Transverse colon (tissue), 4 donors: ENCODE data around the gene PPP1R1A. TPM values are rescaled to one million over a fixed set of nuclear protein-coding genes. Genes with fewer than 3 reads are reported as not detected.

ENCODE experiments used
- DNase-seq: peaks from one replicate; pipeline ENCODE4 v3.0.0-alpha.2; 2019
- H3K27ac ChIP-seq, 4 donors: fragments of 200-600 bp; sonication (generic); 2 replicates each; pipeline ENCODE4 v1.5.1; 2016 to 2018; ENCODE audit warnings: inconsistent platforms in 4 of 4
- H3K27me3 ChIP-seq: fragments of 200-600 bp; sonication (generic); 2 replicates; pipeline ENCODE4 v1.5.1; 2017; ENCODE audit warnings: inconsistent platforms
- H3K36me3 ChIP-seq, 4 donors: fragments of 200-600 bp; sonication (generic); 2 replicates each; pipeline ENCODE4 v1.5.1; 2017 to 2019; ENCODE audit warnings: inconsistent platforms in 4 of 4
- H3K4me1 ChIP-seq, 4 donors: fragments of 200-600 bp; sonication (generic); 2 replicates each; pipeline ENCODE4 v1.5.1; 2017 to 2020; ENCODE audit warnings: inconsistent platforms in 4 of 4
- H3K4me3 ChIP-seq, 4 donors: fragments of 200-600 bp; sonication (generic); 1 replicate in 1 of 4; 2 replicates in 3 of 4; pipeline versions ENCODE4 v1.5.1 to v1.6.1; 2017 to 2019; ENCODE audit warnings: inconsistent platforms in 4 of 4
- H3K9me3 ChIP-seq, 2 donors: fragments of 200-600 bp; sonication (generic); 2 replicates each; pipeline ENCODE4 v1.5.1; 2017 to 2019; ENCODE audit warnings: inconsistent platforms in 2 of 2
- EP300 ChIP-seq: sonication (generic); formaldehyde crosslinking; IDR thresholded peaks from one replicate; pipeline ENCODE4 v1.6.1; 2017; ENCODE audit warnings: antibody characterized with exemption, low read depth
- POLR2A ChIP-seq: fragments of 450-650 bp; IDR thresholded peaks from one replicate; pipeline ENCODE4 v1.6.1; 2016; ENCODE audit warnings: antibody characterized with exemption, mild to moderate bottlenecking, moderate library complexity
- POLR2AphosphoS5 ChIP-seq, 3 donors: sonication (generic); formaldehyde crosslinking; IDR thresholded peaks; one replicate each; pipeline ENCODE4 v1.6.1; 2016; ENCODE audit warnings: antibody characterized with exemption in 3 of 3
- WGBS, 2 donors: methylation state at CpG; one replicate each; pipeline ENCODE4 v1.1.5; 2018; ENCODE audit warnings: low coverage in 1 of 2; 5-methylcytosine and 5-hydroxymethylcytosine counted together
- in situ Hi-C, 4 donors: fragments of 200-750 bp; cut with MboI; loops; one replicate each; pipeline versions ENCODE4 v1.15.0 to v1.15.1; 2017; ENCODE audit warnings: low sequenced_read_pairs in 3 of 4, low pct_ligation_motif_present in 1 of 4, low pct_unique_long_range_greater_than_20kb in 1 of 4
- intact Hi-C: fragments of 100-400 bp; cut with DNase I; formaldehyde crosslinking; loops from one replicate; pipeline ENCODE4 v1.15.1; 2023; ENCODE audit warnings: low total_unique reads
- total RNA-seq, 4 donors: library from RNA; depleted of rRNA; stranded (reverse); fragments of >200 nt; gene quantifications; one replicate each; pipeline ENCODE4 v1.1.0, GENCODE V29; 2016
- TF ChIP-seq, protein P1 (sequence below), 5 experiments: fragments of 200-600 bp in 3 of 5; fragments of 450-650 bp in 2 of 5; sonication (generic) in 3 of 5; IDR thresholded peaks; 1 replicate in 2 of 5; 2 replicates in 3 of 5; pipeline ENCODE4 v1.5.1; 2016 to 2017; ENCODE audit warnings: antibody characterized with exemption in 5 of 5, inconsistent platforms in 3 of 5, mild to moderate bottlenecking in 2 of 5, moderate library complexity in 1 of 5

PPP1R1A gene
- total RNA-seq, 4 donors from 2014 or later: 3.3 to 67.0 (median 4.0) TPM

DNA sequence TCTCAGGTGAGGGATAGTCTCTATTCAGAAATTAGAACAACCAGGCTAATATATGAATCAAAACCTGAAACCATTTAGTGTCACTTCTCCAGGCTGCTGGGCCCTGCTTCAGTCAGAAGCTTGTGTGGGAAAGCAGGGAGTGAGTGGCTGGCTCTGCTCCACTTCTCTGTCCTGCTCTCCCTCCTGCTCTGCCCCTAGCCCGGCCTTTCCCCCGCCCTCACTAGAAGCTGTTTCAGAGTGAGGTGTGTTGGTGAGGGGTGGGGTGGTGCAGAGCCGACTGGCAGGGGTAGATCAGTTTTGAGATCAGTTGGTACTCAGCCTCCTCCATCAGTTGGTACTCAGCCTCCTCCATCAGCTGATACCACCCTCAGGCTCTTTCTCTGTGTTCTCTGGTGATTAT is 7.0 kb upstream of the PPP1R1A start:
- Histone ChIP-seq H3K4me3 (no peak overlapping the region), H3K27ac (no peak overlapping the region), H3K27me3 (no peaks in the 10 kb centered on the region), H3K36me3 (no peaks in the 10 kb centered on the region), H3K4me1 (peaks cover 0 to 3% (median 0%) of the 10 kb centered on the region in 4 donors), H3K9me3 (no peaks in the 10 kb centered on the region)
- TF ChIP-seq, protein P1, sequence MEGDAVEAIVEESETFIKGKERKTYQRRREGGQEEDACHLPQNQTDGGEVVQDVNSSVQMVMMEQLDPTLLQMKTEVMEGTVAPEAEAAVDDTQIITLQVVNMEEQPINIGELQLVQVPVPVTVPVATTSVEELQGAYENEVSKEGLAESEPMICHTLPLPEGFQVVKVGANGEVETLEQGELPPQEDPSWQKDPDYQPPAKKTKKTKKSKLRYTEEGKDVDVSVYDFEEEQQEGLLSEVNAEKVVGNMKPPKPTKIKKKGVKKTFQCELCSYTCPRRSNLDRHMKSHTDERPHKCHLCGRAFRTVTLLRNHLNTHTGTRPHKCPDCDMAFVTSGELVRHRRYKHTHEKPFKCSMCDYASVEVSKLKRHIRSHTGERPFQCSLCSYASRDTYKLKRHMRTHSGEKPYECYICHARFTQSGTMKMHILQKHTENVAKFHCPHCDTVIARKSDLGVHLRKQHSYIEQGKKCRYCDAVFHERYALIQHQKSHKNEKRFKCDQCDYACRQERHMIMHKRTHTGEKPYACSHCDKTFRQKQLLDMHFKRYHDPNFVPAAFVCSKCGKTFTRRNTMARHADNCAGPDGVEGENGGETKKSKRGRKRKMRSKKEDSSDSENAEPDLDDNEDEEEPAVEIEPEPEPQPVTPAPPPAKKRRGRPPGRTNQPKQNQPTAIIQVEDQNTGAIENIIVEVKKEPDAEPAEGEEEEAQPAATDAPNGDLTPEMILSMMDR (IDR thresholded peaks at IDR 0.05): no peak
- no peak for TF ChIP-seq EP300
- TF ChIP-seq POLR2A: no peak
- TF ChIP-seq POLR2AphosphoS5 (IDR thresholded peaks at IDR 0.05): no peak
- DNase-seq: no peak
- WGBS, 2 donors: 80 to 87% methylated on average over 2 to 3 of the region's 3 CpGs
- in situ Hi-C loops (loop anchor here in 1 of 4 donors (25.0 kb wide), 1 partner anchor 367 kb away; no protein-coding TSS in a partner anchor), intact Hi-C loops (no loop called here)

DNA sequence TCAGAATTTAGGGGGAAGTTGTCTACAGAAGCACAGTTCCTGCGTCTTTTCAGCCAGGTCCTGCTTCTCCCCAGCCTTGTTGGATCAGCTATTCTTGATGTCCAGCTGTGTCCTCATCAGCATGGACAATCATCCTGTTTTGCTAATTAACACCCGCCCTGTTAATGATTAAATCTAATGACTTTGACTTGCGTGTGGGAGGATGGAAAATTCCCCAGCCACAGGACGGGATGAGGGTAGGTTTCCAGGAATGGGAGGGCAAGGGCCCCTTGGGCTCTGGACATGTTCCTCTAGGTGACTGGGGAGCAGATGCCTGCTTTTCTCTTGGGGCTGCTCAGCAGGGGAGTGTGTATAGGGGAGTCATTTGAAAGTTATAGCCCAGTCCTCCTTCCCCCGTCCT is 5.3 kb upstream of the PPP1R1A start:
- DNase-seq: no peak
- no peaks in the 10 kb centered on the region for H3K9me3 ChIP-seq
- intact Hi-C loops: loop anchor here (2.0 kb wide), 1 partner anchor 27 kb away; no protein-coding TSS in a partner anchor
- peaks cover 0 to 5% (median 4%) of the 10 kb centered on the region in 4 donors for H3K4me1 ChIP-seq
- no peak overlapping the region for H3K27ac ChIP-seq
- TF ChIP-seq EP300: no peak
- TF ChIP-seq POLR2A: no peak
- TF ChIP-seq, protein P1 (IDR thresholded peaks at IDR 0.05): no peak
- TF ChIP-seq POLR2AphosphoS5 (IDR thresholded peaks at IDR 0.05): no peak
- peaks cover 11% of the 10 kb centered on the region for H3K27me3 ChIP-seq
- in situ Hi-C loops: loop anchor here in 1 of 4 donors (25.0 kb wide), 1 partner anchor 369 kb away; no protein-coding TSS in a partner anchor
- H3K36me3 ChIP-seq: no peaks in the 10 kb centered on the region
- H3K4me3 ChIP-seq: no peak overlapping the region
- WGBS, 2 donors: 50 to 60% methylated on average over 4 to 5 of the region's 5 CpGs

DNA sequence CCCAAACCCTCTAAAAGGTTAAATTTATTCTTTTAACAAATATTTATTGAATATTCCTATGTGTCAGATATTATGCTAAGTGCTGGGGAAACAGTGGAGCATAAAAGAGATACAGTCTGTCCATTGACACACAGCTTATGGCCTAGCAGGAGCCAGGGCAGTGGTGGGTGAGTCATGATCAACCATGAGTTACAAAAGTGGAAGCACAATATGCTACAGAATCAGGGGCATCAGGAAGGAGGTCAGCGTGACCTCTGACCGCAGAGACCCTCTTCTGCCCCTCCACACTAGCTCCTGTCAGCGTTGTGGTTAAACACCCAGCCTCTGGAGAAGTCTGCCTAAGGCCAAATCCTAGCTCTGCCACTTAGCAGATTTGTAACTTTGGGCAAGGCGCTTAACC is 4.7 kb upstream of the PPP1R1A start:
- Histone ChIP-seq H3K4me1 (peaks cover 2 to 9% (median 5%) of the 10 kb centered on the region in 4 donors), H3K27me3 (peaks cover 17% of the 10 kb centered on the region), H3K27ac (no peak overlapping the region), H3K4me3 (no peak overlapping the region), H3K36me3 (no peaks in the 10 kb centered on the region), H3K9me3 (no peaks in the 10 kb centered on the region)
- TF ChIP-seq, protein P1 (IDR thresholded peaks at IDR 0.05): no peak
- TF ChIP-seq POLR2AphosphoS5 (IDR thresholded peaks at IDR 0.05) (no peak), EP300 (no peak), POLR2A (no peak)
- 67 to 71% methylated on average over 3 to 4 of the region's 4 CpGs for WGBS, 2 donors
- in situ Hi-C loops (loop anchor here in 1 of 4 donors (25.0 kb wide), 1 partner anchor 369 kb away; no protein-coding TSS in a partner anchor), intact Hi-C loops (loop anchor here (2.0 kb wide), 1 partner anchor 28 kb away; no protein-coding TSS in a partner anchor)
- no peak for DNase-seq

DNA sequence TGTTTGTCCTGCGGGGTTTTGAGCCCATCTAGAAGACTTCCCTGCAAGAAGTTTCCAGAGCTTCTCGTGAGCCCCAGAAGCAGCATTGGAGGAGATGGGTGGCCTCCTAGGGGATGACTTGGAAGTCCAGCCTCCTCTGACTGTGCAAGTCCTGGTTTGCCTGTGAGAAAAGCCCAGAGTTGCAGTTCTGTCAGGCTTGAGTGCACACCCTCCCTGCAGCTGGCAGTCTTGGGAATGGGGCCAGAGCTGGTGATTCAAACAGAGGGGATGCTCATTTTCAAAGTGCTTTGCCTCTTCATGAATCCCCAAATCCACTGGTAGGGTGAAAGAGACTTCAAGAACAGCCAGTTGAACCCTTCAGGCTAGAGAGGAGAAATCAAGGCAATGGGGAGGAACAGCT is 3.9 kb upstream of the PPP1R1A start:
- in situ Hi-C loops (loop anchor here in 1 of 4 donors (25.0 kb wide), 1 partner anchor 370 kb away; no protein-coding TSS in a partner anchor), intact Hi-C loops (loop anchor here (2.0 kb wide), 1 partner anchor 28 kb away; no protein-coding TSS in a partner anchor)
- Histone ChIP-seq H3K27me3 (peaks cover 25% of the 10 kb centered on the region), H3K36me3 (no peaks in the 10 kb centered on the region), H3K27ac (no peak overlapping the region), H3K4me3 (no peak overlapping the region), H3K4me1 (peaks cover 3 to 15% (median 9%) of the 10 kb centered on the region in 4 donors), H3K9me3 (no peaks in the 10 kb centered on the region)
- TF ChIP-seq POLR2AphosphoS5 (IDR thresholded peaks at IDR 0.05): no peak
- TF ChIP-seq, protein P1 (IDR thresholded peaks at IDR 0.05): no peak
- no peak for TF ChIP-seq POLR2A
- TF ChIP-seq EP300: no peak
- WGBS, 2 donors: 78% methylated on average over 2 of the region's 2 CpGs; no CpG with 5 or more reads in 1 of the 2 donors
- DNase-seq: no peak
